BLaER1 treated with 17β-estradiol and CSF1 and Interleukin-3, amounts not matched to agents 10 nM and 100 nM (cell line): ENCODE results near the gene TPSB2.
A peak's percentile ranks its signal among the peaks of the same experiment; 100 is the strongest.

Experiments used
- H3K27ac ChIP-seq, 11 experiments: shearing (Covaris generic); formaldehyde crosslinking; 2 replicates each; pipeline ENCODE4 v1.8.1; 2022
- H3K27me3 ChIP-seq, 11 experiments: shearing (Covaris generic); formaldehyde crosslinking; 2 replicates each; pipeline ENCODE4 v1.8.1; 2022
- H3K36me3 ChIP-seq, 11 experiments: shearing (Covaris generic); formaldehyde crosslinking; 2 replicates each; pipeline ENCODE4 v1.8.1; 2022
- H3K4me1 ChIP-seq, 10 experiments: shearing (Covaris generic); formaldehyde crosslinking; 2 replicates each; pipeline ENCODE4 v1.8.1; 2022
- H3K4me2 ChIP-seq, 11 experiments: shearing (Covaris generic); formaldehyde crosslinking; 2 replicates each; pipeline ENCODE4 v1.8.1; 2022
- H3K4me3 ChIP-seq, 10 experiments: shearing (Covaris generic); formaldehyde crosslinking; 2 replicates each; pipeline ENCODE4 v1.8.1; 2022
- H3K9ac ChIP-seq, 11 experiments: shearing (Covaris generic); formaldehyde crosslinking; 2 replicates each; pipeline ENCODE4 v1.8.1; 2022
- H3K9me3 ChIP-seq, 11 experiments: shearing (Covaris generic); formaldehyde crosslinking; replicated peaks in 1 of 11; 2 replicates each; pipeline ENCODE4 v1.8.1; 2022
- H4K20me1 ChIP-seq, 11 experiments: shearing (Covaris generic); formaldehyde crosslinking; 2 replicates each; pipeline ENCODE4 v1.8.1; 2022
- Cebpa-rat ChIP-seq, 11 experiments: shearing (Covaris generic); IDR thresholded peaks; 2 replicates each; pipeline ENCODE4 v1.8.1; 2022

Gene TPSB2

GRCh38 chr16:1216681-1217400, 13.1 kb downstream of the TPSB2 start:
- Histone ChIP-seq H3K27ac (no peak overlapping the region), H3K4me2 (no peak overlapping the region), H3K4me3 (no peak overlapping the region), H3K4me1 (peaks cover 0 to 11% (median 7%) of the 10 kb centered on the region in 10 experiments; a peak in 10 of 20 replicates), H3K27me3 (no peaks in the 10 kb centered on the region), H4K20me1 (peaks cover 0 to 52% (median 0%) of the 10 kb centered on the region in 11 experiments; a peak in 6 of 22 replicates), H3K9me3 (no peaks in the 10 kb centered on the region), H3K36me3 (peaks cover 0 to 64% (median 28%) of the 10 kb centered on the region in 11 experiments; a peak in 12 of 22 replicates), H3K9ac (no peak overlapping the region)
- TF ChIP-seq Cebpa-rat (IDR thresholded peaks at IDR 0.05): no peak

- no peak overlapping the region for H3K4me3 ChIP-seq
- peaks cover 0 to 70% (median 30%) of the 10 kb centered on the region in 11 experiments; a peak in 14 of 22 replicates for H3K36me3 ChIP-seq
- no peaks in the 10 kb centered on the region for H3K27me3 ChIP-seq
- no peak for TF ChIP-seq Cebpa-rat (IDR thresholded peaks at IDR 0.05)
- H3K4me2 ChIP-seq: peak overlapping the region in 3 of 11 experiments; percentile 10 to 28 (median 22); a peak in 2 of 22 replicates
- H3K9me3 ChIP-seq: no peaks in the 10 kb centered on the region
- H3K4me1 ChIP-seq: peaks cover 0 to 11% (median 7%) of the 10 kb centered on the region in 10 experiments; a peak in 10 of 20 replicates
- H3K9ac ChIP-seq: no peak overlapping the region
- no peak overlapping the region for H3K27ac ChIP-seq
- H4K20me1 ChIP-seq: peaks cover 0 to 46% (median 0%) of the 10 kb centered on the region in 11 experiments; a peak in 6 of 22 replicates
Measured at GRCh38 chr16:1216296-1216619, 13.7 kb downstream of the TPSB2 start.

GRCh38 chr16:1215574-1216295, 14.2 kb downstream of the TPSB2 start:
- H3K27me3 ChIP-seq: no peaks in the 10 kb centered on the region
- H3K4me2 ChIP-seq: peak overlapping the region in 5 of 11 experiments; percentile 10 to 28 (median 14); a peak in 5 of 22 replicates
- no peak overlapping the region for H3K9ac ChIP-seq
- H3K4me3 ChIP-seq: no peak overlapping the region
- peaks cover 0 to 11% (median 7%) of the 10 kb centered on the region in 10 experiments; a peak in 10 of 20 replicates for H3K4me1 ChIP-seq
- H3K9me3 ChIP-seq: no peaks in the 10 kb centered on the region
- H3K27ac ChIP-seq: no peak overlapping the region
- peaks cover 0 to 72% (median 35%) of the 10 kb centered on the region in 11 experiments; a peak in 14 of 22 replicates for H3K36me3 ChIP-seq
- peaks cover 0 to 40% (median 0%) of the 10 kb centered on the region in 11 experiments; a peak in 6 of 22 replicates for H4K20me1 ChIP-seq
- TF ChIP-seq Cebpa-rat (IDR thresholded peaks at IDR 0.05): no peak

GRCh38 chr16:1214719-1215118, 15.3 kb downstream of the TPSB2 start:
- no peak overlapping the region for H3K4me3 ChIP-seq
- H3K9ac ChIP-seq: no peak overlapping the region
- H3K27me3 ChIP-seq: no peaks in the 10 kb centered on the region

GRCh38 chr16:1213796-1214372, 16.1 kb downstream of the TPSB2 start:
- H4K20me1 ChIP-seq: peaks cover 0 to 31% (median 0%) of the 10 kb centered on the region in 11 experiments; a peak in 5 of 22 replicates
- no peaks in the 10 kb centered on the region for H3K27me3 ChIP-seq
- H3K36me3 ChIP-seq: peaks cover 0 to 65% (median 23%) of the 10 kb centered on the region in 11 experiments; a peak in 14 of 22 replicates
- H3K4me3 ChIP-seq: no peak overlapping the region
- peaks cover 2 to 16% (median 10%) of the 10 kb centered on the region in 10 experiments; a peak in 19 of 20 replicates for H3K4me1 ChIP-seq
- H3K9ac ChIP-seq: no peak overlapping the region
- H3K27ac ChIP-seq: no peak overlapping the region
- no peak for TF ChIP-seq Cebpa-rat (IDR thresholded peaks at IDR 0.05)
- H3K4me2 ChIP-seq: no peak overlapping the region
- no peaks in the 10 kb centered on the region for H3K9me3 ChIP-seq

More at GRCh38 chr16:1214719-1215118, 15.3 kb downstream of the TPSB2 start:
- Histone ChIP-seq H3K4me1 (peaks cover 0 to 11% (median 7%) of the 10 kb centered on the region in 10 experiments; a peak in 10 of 20 replicates), H4K20me1 (peaks cover 0 to 31% (median 0%) of the 10 kb centered on the region in 11 experiments; a peak in 6 of 22 replicates), H3K27ac (no peak overlapping the region), H3K36me3 (peaks cover 0 to 66% (median 29%) of the 10 kb centered on the region in 11 experiments; a peak in 14 of 22 replicates), H3K9me3 (no peaks in the 10 kb centered on the region), H3K4me2 (no peak overlapping the region)
- no peak for TF ChIP-seq Cebpa-rat (IDR thresholded peaks at IDR 0.05)

GRCh38 chr16:1213231-1213630, 16.8 kb downstream of the TPSB2 start:
- H4K20me1 ChIP-seq: peaks cover 0 to 31% (median 0%) of the 10 kb centered on the region in 11 experiments; a peak in 5 of 22 replicates
- no peaks in the 10 kb centered on the region for H3K9me3 ChIP-seq
- H3K4me3 ChIP-seq: no peak overlapping the region
- H3K9ac ChIP-seq: no peak overlapping the region
- H3K27me3 ChIP-seq: no peaks in the 10 kb centered on the region
- TF ChIP-seq Cebpa-rat (IDR thresholded peaks at IDR 0.05): no peak
- peaks cover 0 to 65% (median 23%) of the 10 kb centered on the region in 11 experiments; a peak in 14 of 22 replicates for H3K36me3 ChIP-seq
- H3K4me2 ChIP-seq: no peak overlapping the region
- H3K4me1 ChIP-seq: peaks cover 9 to 22% (median 16%) of the 10 kb centered on the region in 10 experiments
- H3K27ac ChIP-seq: no peak overlapping the region

GRCh38 chr16:1212616-1213194, 17.3 kb downstream of the TPSB2 start:
- no peak overlapping the region for H3K27ac ChIP-seq
- peaks cover 0 to 28% (median 0%) of the 10 kb centered on the region in 11 experiments; a peak in 5 of 22 replicates for H4K20me1 ChIP-seq
- TF ChIP-seq Cebpa-rat (IDR thresholded peaks at IDR 0.05): no peak
- H3K27me3 ChIP-seq: no peaks in the 10 kb centered on the region
- H3K9me3 ChIP-seq: no peaks in the 10 kb centered on the region
- H3K36me3 ChIP-seq: peaks cover 0 to 65% (median 21%) of the 10 kb centered on the region in 11 experiments; a peak in 14 of 22 replicates
- no peak overlapping the region for H3K4me3 ChIP-seq
- H3K9ac ChIP-seq: no peak overlapping the region
- H3K4me2 ChIP-seq: no peak overlapping the region
- H3K4me1 ChIP-seq: peaks cover 14 to 28% (median 21%) of the 10 kb centered on the region in 10 experiments

- Histone ChIP-seq H3K4me3 (no peak overlapping the region), H3K4me1 (peaks cover 15 to 31% (median 25%) of the 10 kb centered on the region in 10 experiments), H3K36me3 (peaks cover 0 to 61% (median 11%) of the 10 kb centered on the region in 11 experiments; a peak in 11 of 22 replicates), H3K9ac (no peak overlapping the region), H3K9me3 (no peaks in the 10 kb centered on the region), H3K27me3 (no peaks in the 10 kb centered on the region), H3K4me2 (no peak overlapping the region), H4K20me1 (peaks cover 0 to 18% (median 0%) of the 10 kb centered on the region in 11 experiments; a peak in 4 of 22 replicates), H3K27ac (no peak overlapping the region)
- TF ChIP-seq Cebpa-rat (IDR thresholded peaks at IDR 0.05): no peak
Measured at GRCh38 chr16:1211451-1212268, 18.3 kb downstream of the TPSB2 start.
